ENCODE data around the gene PTPRN2. TPM values are rescaled to one million over a fixed set of nuclear protein-coding genes. Genes with fewer than 3 reads are reported as not detected.
A peak's percentile ranks its signal among the peaks of the same experiment; 100 is the strongest.

PTPRN2 gene
- total RNA-seq, 5 donors from 2014 or later (not counting 1 experiment from before 2014, with no cell fraction given), result 0.60 to 1.7 (median 0.82) TPM

- H3K9me3 ChIP-seq, result no peaks in the 10 kb centered on the region
- H3K4me3 ChIP-seq (ENCODE audit: control insufficient read depth in 1 of 2, extremely low read depth in 1 of 2, low read length in 1 of 2), result no peak overlapping the region
- H3K27me3 ChIP-seq (replicated peaks in 1 of 2; ENCODE audit: control insufficient read depth in 2 of 2, extremely low read depth in 1 of 2, insufficient read depth in 2 of 2, low read length in 1 of 2), result peaks cover 0 to 32% of the 10 kb centered on the region in 2 experiments
- Mint-ChIP-seq H3K27ac (no peak overlapping the region), H3K27me3 (peaks cover 15 to 17% of the 10 kb centered on the region in 2 donors), H3K9me3 (peaks cover 5 to 10% (median 5%) of the 10 kb centered on the region in 3 donors), H3K4me3 (no peak overlapping the region), H3K4me1 (peaks cover 0 to 7% (median 0%) of the 10 kb centered on the region in 3 donors), H3K36me3 (peaks cover 6% of the 10 kb centered on the region)
- ATAC-seq (replicated peaks in 1 of 4), result no peak
- 72% methylated on average over 7 of the region's 11 CpGs for WGBS (ENCODE audit: insufficient coverage)
- H3K27ac ChIP-seq (ENCODE audit: low read length), result no peak overlapping the region
- no peak for DNase-seq
- no peaks in the 10 kb centered on the region for H3K36me3 ChIP-seq (ENCODE audit: control insufficient read depth in 2 of 2, extremely low read depth in 1 of 2, insufficient read depth in 1 of 2, low read length in 1 of 2)
- ChIA-PET POLR2A (no interaction called here), CTCF (no interaction called here)
- peaks cover 3 to 9% of the 10 kb centered on the region in 2 experiments for H3K4me1 ChIP-seq (ENCODE audit: control insufficient read depth in 1 of 2, extremely low read depth in 1 of 2, insufficient read depth in 2 of 2, low read length in 2 of 2)
These were observed 555.0 kb downstream of the PTPRN2 start for GRCh38 chr7:158032561-158033115.

GRCh38 chr7:158031867-158032308, 555.7 kb downstream of the PTPRN2 start:
- H3K4me1 Mint-ChIP-seq, result peaks cover 0 to 7% (median 0%) of the 10 kb centered on the region in 3 donors
- CTCF ChIA-PET, result no interaction called here
- DNase-seq, result no peak

GRCh38 chr7:158030566-158030965, 557.1 kb downstream of the PTPRN2 start:
- peaks cover 0 to 7% (median 0%) of the 10 kb centered on the region in 3 donors for H3K4me1 Mint-ChIP-seq
- peaks cover 5 to 10% (median 5%) of the 10 kb centered on the region in 3 donors for H3K9me3 Mint-ChIP-seq
- WGBS (ENCODE audit: insufficient coverage), result 84% methylated on average over 9 of the region's 11 CpGs
- no peak overlapping the region for H3K4me3 Mint-ChIP-seq
- Histone ChIP-seq H3K9me3 (no peaks in the 10 kb centered on the region), H3K4me3 (ENCODE audit: control insufficient read depth in 1 of 2, extremely low read depth in 1 of 2, low read length in 1 of 2) (no peak overlapping the region), H3K4me1 (ENCODE audit: control insufficient read depth in 1 of 2, extremely low read depth in 1 of 2, insufficient read depth in 2 of 2, low read length in 2 of 2) (peaks cover 3 to 9% of the 10 kb centered on the region in 2 experiments), H3K36me3 (ENCODE audit: control insufficient read depth in 2 of 2, extremely low read depth in 1 of 2, insufficient read depth in 1 of 2, low read length in 1 of 2) (no peaks in the 10 kb centered on the region), H3K27me3 (replicated peaks in 1 of 2; ENCODE audit: control insufficient read depth in 2 of 2, extremely low read depth in 1 of 2, insufficient read depth in 2 of 2, low read length in 1 of 2) (peaks cover 0 to 32% of the 10 kb centered on the region in 2 experiments), H3K27ac (ENCODE audit: low read length) (no peak overlapping the region)
- ATAC-seq (replicated peaks in 1 of 4) (no peak), DNase-seq (no peak)
- H3K36me3 Mint-ChIP-seq, result peaks cover 6% of the 10 kb centered on the region
- POLR2A ChIA-PET, result no interaction called here
- H3K27me3 Mint-ChIP-seq, result peaks cover 15 to 17% of the 10 kb centered on the region in 2 donors
- CTCF ChIA-PET, result no interaction called here
- H3K27ac Mint-ChIP-seq, result no peak overlapping the region

More at GRCh38 chr7:158031867-158032308, 555.7 kb downstream of the PTPRN2 start:
- H3K4me3 ChIP-seq (ENCODE audit: control insufficient read depth in 1 of 2, extremely low read depth in 1 of 2, low read length in 1 of 2), result no peak overlapping the region
- H3K27ac ChIP-seq (ENCODE audit: low read length), result no peak overlapping the region
- 46% methylated on average over 11 of the region's 13 CpGs for WGBS (ENCODE audit: insufficient coverage)
- POLR2A ChIA-PET, result no interaction called here
- peaks cover 5 to 10% (median 5%) of the 10 kb centered on the region in 3 donors for H3K9me3 Mint-ChIP-seq
- H3K36me3 ChIP-seq (ENCODE audit: control insufficient read depth in 2 of 2, extremely low read depth in 1 of 2, insufficient read depth in 1 of 2, low read length in 1 of 2), result no peaks in the 10 kb centered on the region
- H3K9me3 ChIP-seq, result no peaks in the 10 kb centered on the region
- peak overlapping the region in 1 of 3 donors; percentile 7 for H3K4me3 Mint-ChIP-seq
- H3K4me1 ChIP-seq (ENCODE audit: control insufficient read depth in 1 of 2, extremely low read depth in 1 of 2, insufficient read depth in 2 of 2, low read length in 2 of 2), result peaks cover 3 to 9% of the 10 kb centered on the region in 2 experiments
- peaks cover 0 to 32% of the 10 kb centered on the region in 2 experiments for H3K27me3 ChIP-seq (replicated peaks in 1 of 2; ENCODE audit: control insufficient read depth in 2 of 2, extremely low read depth in 1 of 2, insufficient read depth in 2 of 2, low read length in 1 of 2)
- peaks cover 6% of the 10 kb centered on the region for H3K36me3 Mint-ChIP-seq
- H3K27ac Mint-ChIP-seq, result no peak overlapping the region
- no peak for ATAC-seq (replicated peaks in 1 of 4)
- peaks cover 15 to 17% of the 10 kb centered on the region in 2 donors for H3K27me3 Mint-ChIP-seq

- DNase-seq (no peak), ATAC-seq (replicated peaks in 1 of 4) (no peak)
- Histone ChIP-seq H3K4me1 (ENCODE audit: control insufficient read depth in 1 of 2, extremely low read depth in 1 of 2, insufficient read depth in 2 of 2, low read length in 2 of 2) (peaks cover 3 to 9% of the 10 kb centered on the region in 2 experiments), H3K4me3 (ENCODE audit: control insufficient read depth in 1 of 2, extremely low read depth in 1 of 2, low read length in 1 of 2) (no peak overlapping the region), H3K27me3 (replicated peaks in 1 of 2; ENCODE audit: control insufficient read depth in 2 of 2, extremely low read depth in 1 of 2, insufficient read depth in 2 of 2, low read length in 1 of 2) (peaks cover 0 to 32% of the 10 kb centered on the region in 2 experiments), H3K36me3 (ENCODE audit: control insufficient read depth in 2 of 2, extremely low read depth in 1 of 2, insufficient read depth in 1 of 2, low read length in 1 of 2) (no peaks in the 10 kb centered on the region), H3K27ac (ENCODE audit: low read length) (no peak overlapping the region), H3K9me3 (no peaks in the 10 kb centered on the region)
- ChIA-PET CTCF (no interaction called here), POLR2A (no interaction called here)
- Mint-ChIP-seq H3K4me1 (peaks cover 0 to 7% (median 0%) of the 10 kb centered on the region in 3 donors), H3K36me3 (peaks cover 6% of the 10 kb centered on the region), H3K27me3 (peaks cover 15% of the 10 kb centered on the region in 2 donors), H3K9me3 (peaks cover 5 to 8% (median 5%) of the 10 kb centered on the region in 3 donors), H3K27ac (no peak overlapping the region), H3K4me3 (no peak overlapping the region)
- WGBS (ENCODE audit: insufficient coverage), result 88% methylated on average over 10 of the region's 10 CpGs
These were observed 557.6 kb downstream of the PTPRN2 start for GRCh38 chr7:158030071-158030470.

- H3K36me3 ChIP-seq (ENCODE audit: control insufficient read depth in 2 of 2, extremely low read depth in 1 of 2, insufficient read depth in 1 of 2, low read length in 1 of 2), result no peaks in the 10 kb centered on the region
- H3K4me3 Mint-ChIP-seq, result no peak overlapping the region
- ChIA-PET CTCF (no interaction called here), POLR2A (no interaction called here)
- H3K27me3 Mint-ChIP-seq, result peaks cover 12 to 15% of the 10 kb centered on the region in 2 donors
- no peak overlapping the region for H3K27ac ChIP-seq (ENCODE audit: low read length)
- no peak overlapping the region for H3K27ac Mint-ChIP-seq
- 70% methylated on average over 4 of the region's 5 CpGs for WGBS (ENCODE audit: insufficient coverage)
- H3K27me3 ChIP-seq (replicated peaks in 1 of 2; ENCODE audit: control insufficient read depth in 2 of 2, extremely low read depth in 1 of 2, insufficient read depth in 2 of 2, low read length in 1 of 2), result peaks cover 0 to 32% of the 10 kb centered on the region in 2 experiments
- no peak overlapping the region for H3K4me3 ChIP-seq (ENCODE audit: control insufficient read depth in 1 of 2, extremely low read depth in 1 of 2, low read length in 1 of 2)
- DNase-seq (no peak), ATAC-seq (replicated peaks in 1 of 4) (no peak)
- peaks cover 5 to 6% (median 5%) of the 10 kb centered on the region in 3 donors for H3K9me3 Mint-ChIP-seq
- peaks cover 0 to 7% (median 0%) of the 10 kb centered on the region in 3 donors for H3K4me1 Mint-ChIP-seq
- H3K4me1 ChIP-seq (ENCODE audit: control insufficient read depth in 1 of 2, extremely low read depth in 1 of 2, insufficient read depth in 2 of 2, low read length in 2 of 2), result peaks cover 3 to 9% of the 10 kb centered on the region in 2 experiments
- no peaks in the 10 kb centered on the region for H3K9me3 ChIP-seq
- peaks cover 6% of the 10 kb centered on the region for H3K36me3 Mint-ChIP-seq
These were observed 558.1 kb downstream of the PTPRN2 start for GRCh38 chr7:158029509-158029908.

GRCh38 chr7:158028971-158029370, 558.7 kb downstream of the PTPRN2 start:
- H3K9me3 Mint-ChIP-seq, result peaks cover 5 to 6% (median 5%) of the 10 kb centered on the region in 3 donors
- DNase-seq, result no peak
- peaks cover 8 to 15% of the 10 kb centered on the region in 2 donors for H3K27me3 Mint-ChIP-seq
- Histone ChIP-seq H3K27me3 (replicated peaks in 1 of 2; ENCODE audit: control insufficient read depth in 2 of 2, extremely low read depth in 1 of 2, insufficient read depth in 2 of 2, low read length in 1 of 2) (peaks cover 0 to 29% of the 10 kb centered on the region in 2 experiments), H3K9me3 (no peaks in the 10 kb centered on the region), H3K4me3 (ENCODE audit: control insufficient read depth in 1 of 2, extremely low read depth in 1 of 2, low read length in 1 of 2) (no peak overlapping the region), H3K4me1 (ENCODE audit: control insufficient read depth in 1 of 2, extremely low read depth in 1 of 2, insufficient read depth in 2 of 2, low read length in 2 of 2) (peaks cover 3 to 9% of the 10 kb centered on the region in 2 experiments), H3K27ac (ENCODE audit: low read length) (no peak overlapping the region), H3K36me3 (ENCODE audit: control insufficient read depth in 2 of 2, extremely low read depth in 1 of 2, insufficient read depth in 1 of 2, low read length in 1 of 2) (no peaks in the 10 kb centered on the region)
- CTCF ChIA-PET, result no interaction called here
- no peak overlapping the region for H3K27ac Mint-ChIP-seq
- POLR2A ChIA-PET, result no interaction called here
- WGBS (ENCODE audit: insufficient coverage), result 87% methylated on average over 20 of the region's 22 CpGs
- H3K4me1 Mint-ChIP-seq, result peaks cover 0 to 7% (median 0%) of the 10 kb centered on the region in 3 donors
- ATAC-seq (replicated peaks in 1 of 4), result no peak
- H3K36me3 Mint-ChIP-seq, result peaks cover 2% of the 10 kb centered on the region
- no peak overlapping the region for H3K4me3 Mint-ChIP-seq
